ENCODE data around the gene FAM168A.

The FAM168A gene

DNA sequence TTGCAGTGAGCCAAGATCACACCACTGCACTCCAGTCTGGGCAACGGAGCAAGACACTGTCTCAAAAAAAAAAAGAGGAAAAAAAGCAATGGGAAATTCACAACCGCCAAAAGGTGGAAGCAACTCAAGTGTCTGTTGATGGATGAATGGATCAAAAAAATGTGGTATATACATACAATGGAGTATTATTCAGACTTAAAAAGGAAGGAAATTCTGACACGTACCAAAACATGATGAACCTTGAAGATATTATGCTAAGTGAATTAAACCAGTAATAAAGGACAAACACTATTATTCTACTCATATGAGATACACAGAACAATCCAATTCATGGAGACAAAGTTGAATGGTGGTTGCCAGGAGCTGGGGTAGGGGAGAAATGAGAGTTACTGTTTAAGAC is 40.9 kb downstream of the FAM168A start:
- no peak for DNase-seq (ENCODE audit: low spot score)

DNA sequence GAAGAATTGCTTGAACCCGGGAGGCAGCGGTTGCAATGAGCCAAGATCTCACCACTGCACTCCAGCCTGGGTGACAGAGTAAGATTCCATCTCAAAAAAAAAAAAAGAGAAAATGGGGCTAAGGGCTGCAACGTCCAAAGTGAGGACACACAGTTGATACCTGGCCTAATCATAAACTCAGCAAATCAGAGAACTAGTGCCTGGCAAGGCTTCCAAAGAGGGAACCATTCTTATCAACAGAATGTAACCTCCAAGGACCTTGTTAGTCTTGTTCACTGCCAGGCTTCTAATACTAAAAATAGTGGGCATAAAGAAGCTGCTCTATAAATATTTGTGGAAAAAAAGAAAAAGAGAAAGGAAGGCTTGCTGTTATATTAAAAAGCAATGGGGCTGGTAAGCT is 42.3 kb downstream of the FAM168A start:
- no peak for DNase-seq (ENCODE audit: low spot score)

DNA sequence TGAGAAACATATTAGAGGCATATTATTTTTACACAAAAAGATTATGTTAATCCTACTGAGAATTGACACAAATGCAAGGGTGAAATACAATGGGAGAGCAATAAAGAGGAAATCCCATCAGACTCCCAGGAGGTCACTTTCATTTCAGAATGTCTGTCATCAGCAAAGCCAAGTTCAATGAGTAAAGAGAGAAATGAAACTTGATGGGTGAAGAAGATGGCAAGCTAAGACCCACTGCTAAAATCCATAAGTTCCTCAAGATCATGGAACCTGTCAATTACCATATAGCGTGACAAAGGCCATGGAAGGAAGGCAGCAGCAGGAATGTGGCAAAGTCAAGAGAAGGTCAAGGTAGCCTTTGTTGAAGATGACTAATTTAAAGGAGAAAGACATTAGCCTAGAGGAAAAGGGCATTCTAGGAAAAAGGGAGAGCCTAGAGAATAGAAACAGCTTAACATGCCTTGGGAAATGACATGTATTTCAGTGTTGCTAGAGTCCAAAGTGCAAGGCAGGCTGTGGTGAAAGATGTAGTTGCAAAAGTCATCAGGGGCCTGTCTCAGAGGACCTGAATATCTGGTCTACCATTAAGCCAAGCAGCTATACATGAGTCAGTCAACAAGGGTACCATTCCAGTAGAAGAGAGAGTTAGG is 43.1 kb downstream of the FAM168A start:
- DNase-seq (ENCODE audit: low spot score) = no peak

DNA sequence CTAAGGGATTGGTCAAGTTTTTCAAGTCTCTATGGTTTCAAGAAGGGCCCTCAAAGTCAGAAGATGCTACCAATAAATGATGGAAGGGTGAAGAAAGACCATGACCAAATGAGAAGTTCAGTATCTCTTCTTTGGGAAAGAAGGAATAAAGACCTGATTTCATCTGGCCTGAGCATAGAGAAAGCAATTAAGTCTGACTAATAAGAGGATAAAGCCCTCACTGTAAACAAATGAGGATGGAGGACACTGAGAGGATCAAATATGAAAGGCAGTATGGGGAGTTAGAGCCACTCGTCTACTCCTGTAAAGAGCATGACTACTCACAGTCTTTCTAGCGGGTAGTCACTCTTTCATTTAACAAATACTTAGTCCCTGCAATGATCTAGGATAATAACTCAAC is 44.6 kb downstream of the FAM168A start:
- DNase-seq (ENCODE audit: low spot score) = no peak

DNA sequence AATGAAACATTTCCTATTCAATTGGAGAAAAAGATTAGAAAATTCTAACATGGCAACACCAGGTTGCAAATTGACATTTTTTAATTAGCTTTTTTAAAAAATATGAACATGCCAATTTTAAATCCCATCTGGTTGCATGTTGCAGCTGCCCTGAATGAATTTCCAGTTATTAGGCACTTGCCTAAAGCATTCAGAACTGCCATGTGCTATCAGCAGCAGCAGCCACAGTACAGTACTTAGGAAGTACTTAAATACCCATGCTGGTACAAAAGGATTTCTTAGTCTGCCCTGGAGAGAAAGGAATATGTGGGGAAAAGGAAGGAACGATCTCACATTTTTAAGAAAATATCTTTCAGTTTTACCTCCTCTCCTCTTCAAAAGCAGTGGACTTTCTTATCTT is 46.2 kb downstream of the FAM168A start:
- no peak for DNase-seq (ENCODE audit: low spot score)

DNA sequence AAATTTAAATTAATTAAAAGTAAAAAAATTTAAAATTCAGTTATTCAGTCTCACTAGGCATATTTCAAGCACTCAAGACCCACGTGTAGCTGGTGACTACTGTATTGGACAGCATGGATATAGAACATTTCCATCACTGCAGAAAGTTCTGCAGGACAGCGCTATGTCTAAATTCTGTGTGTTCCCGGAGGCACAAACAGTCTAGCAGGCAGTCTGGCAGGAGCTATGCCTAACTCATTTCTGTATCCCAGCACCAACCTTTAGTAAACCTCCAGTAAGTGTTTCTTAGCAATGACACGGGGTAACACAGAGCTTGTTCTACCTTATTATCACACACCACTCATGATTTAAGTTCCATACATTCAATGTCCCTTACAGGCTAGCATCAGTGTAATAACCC is 48.5 kb downstream of the FAM168A start:
- no peak for DNase-seq (ENCODE audit: low spot score)

DNA sequence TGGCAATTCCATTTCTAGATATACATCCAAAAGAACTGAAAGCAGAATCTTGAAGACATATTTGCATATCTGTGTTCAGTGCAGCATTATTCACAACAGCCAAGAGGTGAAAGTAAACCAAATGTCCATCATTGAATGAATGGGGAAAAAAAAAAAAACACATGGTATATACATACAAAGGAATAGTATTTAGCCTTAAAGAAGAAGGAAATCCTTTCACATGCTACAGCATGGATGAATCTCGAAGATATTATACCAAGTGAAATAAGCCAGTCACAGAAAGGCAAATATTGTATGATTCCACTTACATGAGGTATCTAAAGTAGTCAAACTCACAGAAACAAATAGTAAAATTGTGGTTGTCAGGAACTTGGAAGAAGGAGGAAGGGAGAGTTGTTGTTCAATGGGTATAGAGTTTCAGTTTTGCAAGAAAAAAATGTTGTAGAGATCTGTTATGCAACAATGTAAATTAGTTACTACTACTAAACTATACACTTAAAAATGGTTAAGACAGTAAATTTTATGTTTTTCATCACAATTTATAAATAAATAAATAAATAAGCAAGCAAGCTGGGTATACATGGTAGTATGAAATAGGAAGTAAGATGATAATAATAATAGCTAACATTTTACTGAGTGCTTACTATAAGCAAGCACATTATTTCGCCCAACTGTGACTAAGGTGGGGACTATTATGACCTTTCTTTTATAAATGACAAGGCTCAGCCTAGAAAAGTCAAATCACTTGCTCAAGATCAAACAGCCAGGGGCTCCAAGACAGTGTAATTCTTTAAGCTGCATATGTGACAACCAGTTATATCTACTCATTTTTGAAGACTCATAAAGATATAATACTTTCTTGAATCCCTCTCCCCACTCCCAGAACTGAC is 50.0 kb downstream of the FAM168A start:
- DNase-seq (ENCODE audit: low spot score) = no peak

DNA sequence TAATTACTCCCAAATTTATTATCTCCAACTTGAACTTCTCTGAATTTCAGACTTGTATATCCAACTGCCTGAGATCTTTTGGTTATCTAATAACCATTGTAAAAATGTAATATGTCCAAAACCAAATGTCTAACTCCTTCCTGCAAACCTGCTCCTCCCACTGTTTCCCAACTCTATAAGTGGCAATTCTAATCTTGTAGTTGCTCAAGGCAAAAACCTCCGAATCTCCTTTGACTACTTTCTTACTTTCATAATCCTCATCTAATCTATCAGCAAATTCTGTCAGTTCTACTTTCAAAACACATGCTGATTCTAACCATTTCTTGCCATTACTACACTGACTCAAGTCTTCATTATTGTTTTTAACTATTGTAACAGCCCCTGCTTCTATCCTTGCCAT is 55.7 kb downstream of the FAM168A start:
- no peak for DNase-seq (ENCODE audit: low spot score)

DNA sequence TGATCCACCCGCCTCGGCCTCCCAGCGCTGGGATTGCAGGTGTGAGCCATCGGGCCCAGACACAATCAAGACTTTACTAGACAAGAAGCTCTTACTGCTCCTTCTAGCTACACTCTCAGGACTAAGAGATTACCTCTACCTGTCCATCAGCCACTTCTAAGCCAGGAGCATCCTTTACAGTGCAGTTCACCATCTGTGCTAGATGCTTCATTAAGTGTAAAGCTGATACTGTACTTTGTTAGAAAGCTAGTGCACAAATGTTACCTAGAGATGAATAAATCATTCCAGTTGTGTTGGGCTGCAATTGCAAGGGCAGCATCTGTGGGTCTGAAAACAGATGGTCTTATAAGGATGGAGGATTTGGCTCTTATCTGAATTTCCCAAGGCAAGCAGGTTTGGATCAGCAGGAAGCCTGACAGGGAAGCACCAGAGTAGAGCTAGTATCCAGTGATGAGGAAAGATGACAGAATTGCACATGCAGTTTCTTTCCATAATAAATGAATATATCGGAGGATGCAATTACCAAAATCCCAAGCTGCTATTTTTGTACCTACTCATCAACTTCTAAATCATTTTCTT is 58.3 kb downstream of the FAM168A start:
- no peak for DNase-seq (ENCODE audit: low spot score)

DNA sequence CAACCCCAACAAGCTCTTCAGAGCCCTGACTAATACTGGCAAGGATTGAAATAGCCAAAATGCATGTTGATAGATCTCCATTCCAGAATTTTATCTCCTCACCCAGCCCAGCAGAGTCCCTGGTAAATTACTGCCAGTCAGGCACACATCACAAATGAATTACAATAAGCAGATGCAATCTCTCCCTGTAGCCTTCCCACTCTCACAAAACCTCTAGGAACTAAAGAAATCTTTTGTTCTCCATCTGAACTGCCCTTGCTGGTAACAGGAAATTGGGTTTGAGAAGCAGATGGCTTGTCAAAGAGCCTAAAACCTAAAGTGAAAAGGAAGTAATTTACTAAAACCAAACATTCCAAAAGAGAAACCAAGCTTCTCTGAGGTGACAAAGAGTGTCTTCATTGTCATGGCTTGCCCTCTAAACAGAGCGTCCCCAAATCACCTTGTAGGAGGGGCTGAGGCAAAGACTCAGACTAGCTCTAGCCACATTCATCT is 59.5 kb downstream of the FAM168A start:
- peak; percentile 21 for DNase-seq (ENCODE audit: low spot score)

DNA sequence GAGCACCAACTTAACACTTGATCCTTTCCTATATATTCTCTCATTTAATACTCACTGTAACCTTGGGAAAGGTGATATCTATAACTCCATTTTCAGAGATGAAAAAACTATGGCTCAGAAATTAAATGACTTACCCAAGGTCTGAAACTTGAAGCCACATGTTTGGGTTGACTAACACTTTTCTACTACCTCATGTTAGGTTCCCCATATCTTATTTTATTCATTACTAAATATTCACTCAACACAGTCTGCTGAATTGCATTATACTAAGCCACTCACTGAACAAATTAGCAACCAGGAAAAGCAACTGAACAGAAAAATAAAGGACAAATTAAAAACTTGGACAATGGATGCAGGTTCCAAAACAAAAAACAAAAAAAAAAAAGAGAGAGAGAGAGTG is 59.9 kb downstream of the FAM168A start:
- DNase-seq (ENCODE audit: low spot score) = no peak

DNA sequence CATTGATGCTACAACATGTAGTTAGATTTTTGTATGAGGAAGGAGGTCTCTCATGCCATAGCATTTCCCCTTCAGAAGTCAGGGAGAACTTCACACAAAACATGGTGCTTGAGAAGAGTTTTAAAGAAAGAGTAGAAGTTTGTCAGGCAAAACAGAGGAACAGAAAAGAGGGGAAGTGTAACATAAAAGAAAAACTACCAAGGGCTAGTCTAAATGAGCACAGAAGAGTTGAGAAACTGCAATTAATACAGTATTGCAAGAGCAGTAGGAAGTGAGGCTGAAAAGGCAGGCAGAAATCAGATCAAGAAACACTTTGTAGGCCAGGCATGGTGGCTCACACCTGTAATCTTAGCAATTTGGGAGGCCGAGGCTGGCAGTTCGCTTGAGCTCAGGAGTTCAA is 61.0 kb downstream of the FAM168A start:
- no peak for DNase-seq (ENCODE audit: low spot score)

DNA sequence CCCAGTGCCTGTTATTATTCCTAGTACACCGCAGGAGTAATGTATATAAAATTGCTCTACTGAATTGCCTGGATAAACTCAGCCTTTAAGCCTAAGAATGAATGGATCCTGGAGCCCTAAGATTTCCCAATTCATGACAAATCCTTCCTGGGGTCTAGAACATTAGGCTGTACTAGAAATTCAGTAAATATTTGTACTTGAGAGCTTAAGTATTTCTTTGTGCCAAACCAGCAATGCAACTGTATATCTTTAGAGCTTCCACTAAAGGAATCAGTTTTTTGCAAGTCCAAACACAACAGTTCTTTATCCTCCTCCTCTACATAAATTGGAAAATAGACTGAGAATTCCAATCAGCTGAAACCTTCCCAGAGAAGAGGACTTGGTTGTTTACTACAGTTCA is 65.6 kb downstream of the FAM168A start:
- DNase-seq (ENCODE audit: low spot score) = no peak

DNA sequence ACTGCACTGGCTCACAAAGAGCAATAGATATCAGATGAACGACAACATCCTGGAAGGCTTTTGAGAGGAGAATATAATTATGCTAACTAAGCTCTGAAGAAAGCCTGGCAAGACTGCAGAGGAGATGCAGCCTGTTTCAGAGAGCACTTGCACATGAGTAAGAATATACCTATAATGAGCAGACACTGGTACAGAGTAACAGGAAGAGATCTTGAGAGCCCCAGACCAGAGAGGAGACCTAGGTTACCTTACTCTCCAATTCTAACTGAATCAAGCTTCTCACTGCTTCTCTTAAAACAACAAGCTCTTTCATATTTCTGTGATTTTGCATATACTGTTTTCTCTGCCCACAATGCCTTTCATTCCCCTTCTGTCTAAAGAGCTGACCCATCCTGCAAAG is 66.5 kb downstream of the FAM168A start:
- DNase-seq (ENCODE audit: low spot score) = no peak

DNA sequence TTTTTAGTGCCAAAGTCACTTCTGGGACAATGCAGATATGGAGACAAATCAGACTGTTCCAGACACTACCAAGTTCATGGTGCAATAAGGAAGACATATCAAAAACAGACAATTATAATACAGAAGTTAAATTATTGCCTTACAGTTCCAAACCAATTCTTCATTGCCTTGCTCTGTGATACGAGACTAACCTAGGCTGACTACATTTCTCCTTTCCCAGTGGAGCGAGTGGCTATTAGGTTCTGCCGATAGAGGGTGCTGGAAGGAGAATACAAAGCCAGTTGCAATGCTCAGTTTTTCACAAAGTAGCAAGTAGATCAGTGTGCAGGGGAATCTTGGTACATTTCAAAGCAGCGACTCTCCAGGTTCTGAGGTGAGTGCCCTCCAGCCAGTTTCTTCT is 67.8 kb downstream of the FAM168A start:
- DNase-seq (ENCODE audit: low spot score) = no peak

DNA sequence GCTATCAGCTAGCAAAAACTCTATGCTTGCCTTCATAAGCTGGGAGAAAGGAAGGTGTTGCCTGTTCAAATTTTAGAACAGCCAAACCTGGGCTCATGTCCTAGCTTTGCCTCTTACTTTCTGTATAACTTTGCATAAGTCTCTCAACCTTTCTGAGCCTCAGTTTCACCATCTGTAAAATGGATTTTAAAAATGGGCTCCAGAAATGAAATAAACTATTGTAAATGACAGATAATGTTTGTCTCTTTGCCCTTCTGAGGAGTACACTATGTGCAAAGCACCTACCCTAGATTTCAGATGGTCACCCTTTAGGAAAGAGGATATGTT is 68.7 kb downstream of the FAM168A start:
- no peak for DNase-seq (ENCODE audit: low spot score)

DNA sequence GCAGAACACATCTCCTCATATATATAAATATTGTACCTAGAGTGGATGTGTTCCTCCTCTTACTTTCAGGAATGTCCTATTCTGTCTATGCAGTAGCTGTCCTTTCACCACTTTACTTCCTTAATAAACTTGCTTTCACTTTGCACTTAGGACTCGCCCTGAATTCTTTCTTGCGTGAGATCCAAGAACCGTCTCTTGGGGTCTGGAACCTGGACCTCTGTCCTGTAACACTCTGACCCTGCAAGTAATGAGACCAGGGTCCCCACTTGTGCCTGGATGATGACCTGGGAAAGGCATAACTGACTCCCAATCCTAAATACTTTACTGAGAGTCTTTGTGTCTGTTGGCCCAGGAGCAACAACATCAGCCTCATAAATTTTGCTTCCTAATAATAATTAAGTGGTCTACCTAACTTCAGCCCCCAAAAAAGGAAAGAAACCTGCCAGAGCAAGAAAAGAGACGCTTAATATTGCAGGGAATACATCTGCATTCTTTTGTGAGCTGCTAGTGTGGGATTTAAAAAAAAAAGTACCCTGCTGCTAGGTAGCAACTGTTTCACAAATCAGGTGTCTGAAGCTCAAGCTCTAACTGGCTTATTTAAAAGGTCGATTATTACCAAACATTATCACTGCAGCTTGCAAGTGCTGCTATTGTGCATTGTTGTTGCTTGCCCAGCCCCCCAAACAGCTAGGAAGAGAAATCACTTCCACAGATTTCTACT is 69.3 kb downstream of the FAM168A start:
- no peak for DNase-seq (ENCODE audit: low spot score)

DNA sequence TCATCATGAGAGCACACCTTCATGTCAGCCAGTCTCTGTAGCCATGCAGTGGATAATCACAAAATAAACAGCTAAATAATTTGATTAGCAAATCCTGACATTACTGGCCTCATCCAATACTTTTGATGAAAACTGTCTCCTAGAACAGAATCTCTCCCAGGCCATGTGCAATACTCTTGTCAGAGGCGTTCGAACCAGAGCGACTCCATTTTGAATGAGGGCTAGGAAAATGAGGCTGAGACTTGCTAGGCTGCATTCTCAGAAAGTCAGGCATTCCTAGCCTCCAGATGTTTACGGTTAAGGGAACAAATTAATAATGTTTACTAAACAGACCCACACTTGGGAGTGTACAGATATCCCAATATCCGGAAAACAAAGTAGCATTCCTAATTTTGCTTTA is 69.9 kb downstream of the FAM168A start:
- DNase-seq (ENCODE audit: low spot score) = no peak

DNA sequence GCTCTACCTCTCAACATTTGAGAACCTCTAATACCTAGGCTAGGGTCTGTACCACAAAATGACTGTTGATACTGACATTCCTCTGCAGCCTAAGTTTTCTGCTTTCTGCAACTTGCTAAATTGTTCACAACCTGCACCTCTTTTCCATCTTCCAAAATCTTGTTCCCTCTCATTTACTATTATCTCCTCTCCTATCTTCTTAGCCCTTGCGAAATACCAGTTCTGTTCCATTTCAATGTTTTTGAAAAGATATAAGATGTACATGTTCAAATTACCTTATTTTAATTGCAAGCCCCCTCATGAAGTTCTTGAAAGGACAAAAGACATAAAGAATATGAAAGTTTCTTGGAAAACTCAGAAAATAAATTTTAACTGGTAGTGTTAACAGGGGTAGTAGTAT is 72.3 kb downstream of the FAM168A start:
- DNase-seq (ENCODE audit: low spot score) = no peak

DNA sequence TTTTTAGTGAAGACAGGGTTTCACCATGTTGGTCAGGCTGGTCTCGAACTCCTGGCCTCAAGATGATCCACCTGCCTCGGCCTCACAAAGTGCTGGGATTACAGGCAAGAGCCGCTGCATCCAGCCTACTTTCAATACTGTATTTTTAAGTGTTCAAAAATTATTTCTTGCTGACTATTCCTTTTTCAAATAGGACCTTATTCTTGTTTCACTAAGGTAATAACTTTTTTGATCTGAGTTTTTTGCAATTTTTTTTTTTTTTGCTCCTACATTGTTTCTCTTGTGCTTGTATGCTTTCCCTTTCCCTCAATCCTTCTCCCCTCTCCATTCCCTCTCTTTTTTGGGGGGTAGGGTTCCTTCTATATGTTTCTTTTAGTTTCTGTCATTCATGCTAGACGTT is 73.1 kb downstream of the FAM168A start:
- DNase-seq (ENCODE audit: low spot score) = no peak

DNA sequence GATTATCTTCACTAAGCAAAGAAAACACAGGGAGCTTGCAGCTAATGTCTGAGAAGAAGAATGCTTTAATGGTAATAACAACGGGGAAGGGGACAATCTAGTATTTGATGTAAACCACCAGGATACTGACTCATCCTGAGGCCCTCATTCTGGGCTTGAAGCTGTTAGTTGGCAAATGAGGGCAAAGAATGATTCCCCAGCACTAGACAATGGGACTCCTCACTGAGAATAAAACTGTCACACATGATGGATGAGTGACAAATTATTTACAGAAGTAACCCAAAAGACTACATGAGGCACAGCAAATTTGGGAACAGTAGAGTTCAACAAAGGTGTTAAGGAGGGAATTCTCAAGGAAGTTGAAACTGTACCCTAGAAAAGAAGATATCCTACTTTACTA is 76.3 kb downstream of the FAM168A start:
- no peak for DNase-seq (ENCODE audit: low spot score)

DNA sequence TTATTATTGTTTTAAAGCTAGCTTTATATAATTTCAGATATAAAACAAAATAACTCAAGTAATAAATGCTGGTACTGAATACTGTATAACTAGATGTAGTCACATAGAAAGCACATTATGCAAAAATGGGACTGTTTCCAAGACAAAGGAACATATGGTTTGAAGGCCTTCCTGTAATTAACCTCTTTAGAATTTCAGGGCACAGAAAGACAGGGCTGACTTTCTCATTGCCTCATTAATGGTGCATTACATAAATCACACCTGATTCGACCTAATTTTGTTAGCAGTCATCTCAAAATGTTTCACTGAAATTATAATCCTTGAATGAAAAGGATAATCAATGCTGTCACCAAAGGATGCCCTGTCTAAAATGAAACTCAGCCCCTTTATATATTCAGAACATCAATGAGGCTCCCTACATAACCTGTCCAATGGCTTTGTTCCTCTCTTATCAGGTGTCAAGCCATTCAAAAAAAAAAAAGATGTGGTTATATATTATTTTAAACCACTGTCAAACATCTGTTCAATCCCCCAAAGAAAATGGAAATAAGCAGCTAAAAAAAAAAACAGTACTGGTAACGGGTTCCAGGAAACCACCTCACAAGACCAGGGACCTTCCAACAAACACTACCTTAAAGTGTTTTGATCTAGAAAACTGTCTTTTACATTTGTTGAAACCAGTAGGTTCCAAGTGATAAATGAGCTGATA is 77.4 kb downstream of the FAM168A start:
- DNase-seq (ENCODE audit: low spot score) = no peak

Data from SK-N-DZ (cell line).